Activated naive CD8-positive, alpha-beta T cell treated with anti-CD3 and anti-CD28 coated beads, Interleukin-2, amount 10 ng/mL, durations not matched to agents 7 days and 5 days (primary cell): Measurements from ENCODE around the gene VMP1. TPM values are rescaled to one million over a fixed set of nuclear protein-coding genes. Genes with fewer than 3 reads are reported as not detected.
"Not testable (repeated sequence)": the region's sequence is repeated elsewhere in the genome, so short reads cannot be mapped to it uniquely, and the experiment has no call there.

Experiments used
- ATAC-seq: fragments of 150-1000 bp; cut with Tn5 transposase; one replicate; pipeline ENCODE4 v1.10.0; 2021; ENCODE audit warnings: low read depth, moderate library complexity
- POLR2A ChIA-PET: fragments of 350-600 bp; sonication (Branson Sonifier 250); formaldehyde crosslinking; loops from one replicate; lab custom pipeline; 2021; ENCODE audit warnings: antibody characterized with exemption; lab: Charles Lee
- DNase-seq: peaks from one replicate; pipeline ENCODE4 v3.0.0; 2021
- H3K27ac Mint-ChIP-seq: one replicate; pipeline ENCODE4 v1.8.0; 2022; ENCODE audit warnings: mild to moderate bottlenecking, mixed read lengths
- H3K27me3 Mint-ChIP-seq: one replicate; pipeline ENCODE4 v1.8.0; 2022; ENCODE audit warnings: mild to moderate bottlenecking, moderate library complexity, mixed read lengths
- H3K36me3 Mint-ChIP-seq: one replicate; pipeline ENCODE4 v1.8.0; 2021; ENCODE audit warnings: mild to moderate bottlenecking, mixed read lengths
- H3K4me1 Mint-ChIP-seq: one replicate; pipeline ENCODE4 v1.8.0; 2021; ENCODE audit warnings: mixed read lengths
- H3K4me3 Mint-ChIP-seq: one replicate; pipeline ENCODE4 v1.8.0; 2022; ENCODE audit warnings: mild to moderate bottlenecking, moderate library complexity, mixed read lengths
- H3K9me3 Mint-ChIP-seq: one replicate; pipeline ENCODE4 v1.8.0; 2021; ENCODE audit warnings: mixed read lengths
- total RNA-seq, 2 experiments: library from RNA; stranded (reverse); gene quantifications; one replicate each; pipeline ENCODE4 v1.2.3, GENCODE V29; 2021

Gene VMP1
- total RNA-seq, 2 experiments from 2014 or later, result 114 to 116 TPM

DNA sequence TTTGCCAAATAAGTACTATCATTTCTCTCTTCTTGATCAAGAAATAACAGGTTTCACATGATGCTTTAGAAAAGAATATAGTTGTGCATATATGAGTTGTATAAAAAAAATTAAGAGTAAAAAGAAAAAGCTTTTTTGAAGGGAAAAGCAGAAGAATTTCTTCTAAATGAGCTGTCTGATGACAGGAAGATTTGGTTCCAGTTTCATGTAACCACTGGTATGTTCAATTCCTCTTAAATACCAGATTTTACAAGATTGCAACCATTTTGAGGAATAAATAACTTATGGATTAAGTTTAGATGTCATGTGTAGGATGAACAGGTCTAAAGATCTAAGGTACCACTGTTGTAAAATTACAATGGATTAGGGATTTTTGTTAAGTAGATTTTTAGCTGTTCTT is 45.0 kb downstream of the VMP1 start:
- peak overlapping the region; percentile 40 for H3K27ac Mint-ChIP-seq
- ATAC-seq, result no peak
- no peaks in the 10 kb centered on the region for H3K9me3 Mint-ChIP-seq
- POLR2A ChIA-PET, result interaction anchor here (0.6 kb wide), 2 partner anchors 92 to 126 kb away, joined by 4 to 11 read pairs; no protein-coding TSS in a partner anchor
- peaks cover 33% of the 10 kb centered on the region for H3K4me1 Mint-ChIP-seq
- H3K36me3 Mint-ChIP-seq, result peaks cover under 1% of the 10 kb centered on the region
- DNase-seq, result no peak
- no peak overlapping the region for H3K4me3 Mint-ChIP-seq
- H3K27me3 Mint-ChIP-seq, result no peaks in the 10 kb centered on the region

- no peak for DNase-seq
- no peaks in the 10 kb centered on the region for H3K27me3 Mint-ChIP-seq
- no peak overlapping the region for H3K27ac Mint-ChIP-seq
- no peaks in the 10 kb centered on the region for H3K9me3 Mint-ChIP-seq
- H3K4me3 Mint-ChIP-seq, result no peak overlapping the region
- no peak for ATAC-seq
- peaks cover 36% of the 10 kb centered on the region for H3K4me1 Mint-ChIP-seq
- peaks cover 3% of the 10 kb centered on the region for H3K36me3 Mint-ChIP-seq
- POLR2A ChIA-PET, result interaction anchor here (0.6 to 2.5 kb wide), 9 partner anchors 33 to 126 kb away, joined by 3 to 27 read pairs (median 4); no protein-coding TSS in a partner anchor
Observed at GRCh38 chr17:59752922-59753321, 45.5 kb downstream of the VMP1 start.

DNA sequence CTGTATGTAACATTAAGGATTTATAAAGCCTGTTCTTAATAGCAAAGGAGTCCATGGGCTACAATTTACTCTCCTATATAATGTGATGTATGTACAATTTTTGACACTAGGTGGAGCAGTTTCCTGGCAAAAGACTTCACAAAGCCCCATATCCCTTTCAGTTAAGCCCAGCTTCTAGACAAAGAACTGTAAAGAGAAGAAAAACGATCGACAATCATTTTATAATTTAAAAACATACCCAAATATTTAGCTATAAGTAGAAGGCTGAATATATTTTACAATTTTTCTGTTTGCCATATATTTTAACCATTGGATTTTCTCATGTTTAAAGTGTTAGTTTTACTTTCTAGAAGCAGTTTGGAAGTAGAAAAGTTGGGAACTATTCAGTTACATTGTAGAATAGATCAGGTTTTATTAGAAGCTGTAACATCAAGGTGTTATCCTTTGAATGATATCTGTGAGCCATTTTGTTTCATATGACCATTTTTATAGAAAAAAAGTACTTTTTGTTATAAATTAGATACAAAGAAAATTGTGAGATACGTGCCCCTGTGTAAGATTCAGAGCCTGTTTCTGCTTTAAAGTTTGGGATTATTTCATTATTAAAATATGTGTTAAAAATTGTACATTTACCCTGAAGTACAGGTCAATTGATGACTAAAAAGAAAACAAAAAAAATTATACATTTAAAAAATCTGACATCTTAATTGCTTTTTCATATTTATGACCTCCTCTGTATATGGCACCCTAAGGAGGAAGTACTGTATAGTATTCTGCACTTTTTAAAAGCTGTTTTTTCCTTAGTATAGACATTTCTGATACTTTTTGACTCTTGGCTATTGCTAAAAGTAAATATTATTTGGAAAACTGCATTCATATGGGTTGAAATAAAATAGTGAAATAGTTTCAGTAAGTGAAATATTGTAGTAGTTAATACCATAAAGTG is 46.3 kb downstream of the VMP1 start:
- POLR2A ChIA-PET, result interaction anchor here (0.7 to 2.5 kb wide), 13 partner anchors 11 to 211 kb away, joined by 3 to 27 read pairs (median 4); partner anchors contain the start of gene RNFT1
- Mint-ChIP-seq H3K27ac (peak overlapping the region; percentile 85), H3K9me3 (no peaks in the 10 kb centered on the region), H3K36me3 (peaks cover 7% of the 10 kb centered on the region), H3K27me3 (no peaks in the 10 kb centered on the region), H3K4me1 (peaks cover 39% of the 10 kb centered on the region), H3K4me3 (peak overlapping the region; percentile 62)
- DNase-seq (no peak), ATAC-seq (peak; percentile 88)

DNA sequence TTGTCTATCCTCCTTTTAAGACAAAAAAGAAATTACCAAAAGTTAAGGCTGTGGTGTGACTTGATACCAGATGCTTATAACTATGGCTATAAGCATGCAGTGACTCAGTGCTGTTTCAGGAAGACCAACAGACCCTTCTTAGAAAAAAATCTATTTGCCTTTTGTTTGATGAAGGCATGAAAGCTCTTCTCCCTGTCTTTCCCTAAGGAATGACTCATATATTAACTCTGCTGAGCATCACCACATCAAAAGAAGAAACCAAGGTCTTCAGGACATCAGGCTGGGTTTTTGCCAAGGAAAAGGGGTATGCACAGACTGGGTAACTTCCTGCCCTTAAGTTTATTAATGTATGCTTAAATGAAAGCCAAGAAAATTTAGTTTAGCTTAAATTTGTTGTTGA is 47.1 kb downstream of the VMP1 start:
- POLR2A ChIA-PET, result interaction anchor here (0.8 to 2.5 kb wide), 10 partner anchors 10 to 210 kb away, joined by 3 to 27 read pairs (median 5); partner anchors contain the start of gene RNFT1
- H3K4me1 Mint-ChIP-seq, result peaks cover 39% of the 10 kb centered on the region
- H3K27ac Mint-ChIP-seq, result peak overlapping the region; percentile 85
- ATAC-seq (peak; percentile 51), DNase-seq (no peak)
- H3K4me3 Mint-ChIP-seq, result peak overlapping the region; percentile 59
- H3K27me3 Mint-ChIP-seq, result no peaks in the 10 kb centered on the region
- peaks cover 4% of the 10 kb centered on the region for H3K9me3 Mint-ChIP-seq
- H3K36me3 Mint-ChIP-seq, result peaks cover 11% of the 10 kb centered on the region

DNA sequence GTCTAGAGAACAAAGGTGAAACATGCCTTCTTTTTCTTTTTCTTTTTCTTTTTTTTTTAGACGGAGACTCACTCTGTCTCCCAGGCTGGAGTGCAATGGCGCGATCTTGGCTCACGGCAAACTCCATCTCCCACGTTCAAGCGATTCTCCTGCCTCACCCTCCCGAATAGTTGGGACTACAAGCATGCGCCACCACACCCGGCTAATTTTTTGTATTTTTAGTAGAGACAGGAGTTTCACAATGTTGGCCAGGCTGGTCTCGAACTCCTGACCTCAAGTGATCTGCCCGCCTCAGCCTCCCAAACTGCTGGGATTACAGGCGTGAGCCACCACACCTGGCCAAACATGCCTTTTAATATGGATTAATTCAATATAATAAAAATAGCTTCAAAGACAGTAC is 47.6 kb downstream of the VMP1 start:
- POLR2A ChIA-PET, result interaction anchor here (0.8 to 2.5 kb wide), 8 partner anchors 10 to 210 kb away, joined by 3 to 27 read pairs (median 4); partner anchors contain the start of gene RNFT1
- H3K4me1 Mint-ChIP-seq, result peaks cover 39% of the 10 kb centered on the region
- ATAC-seq, DNase-seq, H3K27me3 Mint-ChIP-seq, H3K9me3 Mint-ChIP-seq: not testable (repeated sequence)
- H3K4me3 Mint-ChIP-seq, result peak overlapping the region; percentile 59
- H3K27ac Mint-ChIP-seq, result peak overlapping the region; percentile 85
- H3K36me3 Mint-ChIP-seq, result peaks cover 16% of the 10 kb centered on the region

- H3K27ac Mint-ChIP-seq, result peak overlapping the region; percentile 70
- no peak overlapping the region for H3K4me3 Mint-ChIP-seq
- no peak for DNase-seq
- H3K4me1 Mint-ChIP-seq, result peaks cover 42% of the 10 kb centered on the region
- peaks cover 8% of the 10 kb centered on the region for H3K9me3 Mint-ChIP-seq
- POLR2A ChIA-PET, result interaction anchor here (0.6 kb wide), 1 partner anchor 81 kb away, joined by 3 read pairs; no protein-coding TSS in a partner anchor
- H3K27me3 Mint-ChIP-seq, result no peaks in the 10 kb centered on the region
- ATAC-seq, result no peak
- peaks cover 27% of the 10 kb centered on the region for H3K36me3 Mint-ChIP-seq
Observed at GRCh38 chr17:59756236-59756818, 48.9 kb downstream of the VMP1 start.

GRCh38 chr17:59757043-59757442 is 49.6 kb downstream of the VMP1 start:
- Mint-ChIP-seq H3K27me3 (no peaks in the 10 kb centered on the region), H3K9me3 (peaks cover 8% of the 10 kb centered on the region), H3K27ac (no peak overlapping the region), H3K4me1 (peaks cover 45% of the 10 kb centered on the region), H3K4me3 (no peak overlapping the region), H3K36me3 (peaks cover 33% of the 10 kb centered on the region)
- POLR2A ChIA-PET, result interaction anchor here (0.6 to 0.7 kb wide), 4 partner anchors 22 to 101 kb away, joined by 4 to 9 read pairs (median 4); no protein-coding TSS in a partner anchor
- no peak for ATAC-seq
- no peak for DNase-seq

DNA sequence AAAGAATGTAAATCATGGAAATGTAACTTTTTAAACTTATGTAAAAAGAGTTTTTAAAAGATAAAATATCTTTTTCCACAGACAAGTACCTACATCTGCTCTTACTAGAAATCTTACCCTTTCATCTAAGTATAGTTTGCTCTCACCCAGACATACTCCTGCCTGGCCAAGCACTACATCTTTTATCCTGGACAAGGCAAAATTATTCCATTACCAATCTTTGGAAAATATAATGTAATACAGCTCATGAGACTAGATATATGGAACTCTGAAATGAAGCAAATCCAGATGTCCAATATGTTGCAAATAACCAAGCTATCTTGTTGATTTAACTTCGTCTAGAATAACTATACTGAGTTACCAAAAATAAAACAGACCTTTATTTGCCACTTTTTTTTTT is 50.0 kb downstream of the VMP1 start:
- peak overlapping the region; percentile 38 for H3K27ac Mint-ChIP-seq
- H3K9me3 Mint-ChIP-seq, result peaks cover 8% of the 10 kb centered on the region
- H3K36me3 Mint-ChIP-seq, result peaks cover 33% of the 10 kb centered on the region

GRCh38 chr17:59757881-59758385 is 50.5 kb downstream of the VMP1 start:
- no peaks in the 10 kb centered on the region for H3K27me3 Mint-ChIP-seq
- peaks cover 44% of the 10 kb centered on the region for H3K4me1 Mint-ChIP-seq
- DNase-seq (no peak), ATAC-seq (no peak)
- H3K27ac Mint-ChIP-seq, result peak overlapping the region; percentile 14
- POLR2A ChIA-PET, result interaction anchor here (0.6 to 0.9 kb wide), 5 partner anchors 21 to 100 kb away, joined by 3 to 9 read pairs (median 4); no protein-coding TSS in a partner anchor
- H3K9me3 Mint-ChIP-seq, result peaks cover 8% of the 10 kb centered on the region
- H3K36me3 Mint-ChIP-seq, result peaks cover 33% of the 10 kb centered on the region
- no peak overlapping the region for H3K4me3 Mint-ChIP-seq

More for the DNA sequence above, 50.0 kb downstream of the VMP1 start:
- ATAC-seq (no peak), DNase-seq (no peak)
- Mint-ChIP-seq H3K4me3 (no peak overlapping the region), H3K4me1 (peaks cover 42% of the 10 kb centered on the region), H3K27me3 (no peaks in the 10 kb centered on the region)
- POLR2A ChIA-PET, result interaction anchor here (0.6 to 0.9 kb wide), 5 partner anchors 21 to 100 kb away, joined by 3 to 9 read pairs (median 4); no protein-coding TSS in a partner anchor

- ATAC-seq, H3K27ac Mint-ChIP-seq, H3K27me3 Mint-ChIP-seq, DNase-seq, H3K4me3 Mint-ChIP-seq, H3K9me3 Mint-ChIP-seq: not testable (repeated sequence)
- peaks cover 41% of the 10 kb centered on the region for H3K4me1 Mint-ChIP-seq
- POLR2A ChIA-PET, result interaction anchor here (1.1 to 1.3 kb wide), 2 partner anchors 78 to 94 kb away, joined by 3 to 4 read pairs; no protein-coding TSS in a partner anchor
- peaks cover 33% of the 10 kb centered on the region for H3K36me3 Mint-ChIP-seq
Observed at GRCh38 chr17:59758998-59759651, 51.7 kb downstream of the VMP1 start.

- H3K27ac Mint-ChIP-seq, result no peak overlapping the region
- POLR2A ChIA-PET, result interaction anchor here (1.0 to 1.1 kb wide), 2 partner anchors 23 to 67 kb away, joined by 3 read pairs; no protein-coding TSS in a partner anchor
- peaks cover 37% of the 10 kb centered on the region for H3K4me1 Mint-ChIP-seq
- ATAC-seq, result no peak
- no peak overlapping the region for H3K4me3 Mint-ChIP-seq
- H3K36me3 Mint-ChIP-seq, result peaks cover 39% of the 10 kb centered on the region
- no peak for DNase-seq
- H3K9me3 Mint-ChIP-seq, result peaks cover 8% of the 10 kb centered on the region
- H3K27me3 Mint-ChIP-seq, result no peaks in the 10 kb centered on the region
Observed at GRCh38 chr17:59760160-59760559, 52.7 kb downstream of the VMP1 start.

DNA sequence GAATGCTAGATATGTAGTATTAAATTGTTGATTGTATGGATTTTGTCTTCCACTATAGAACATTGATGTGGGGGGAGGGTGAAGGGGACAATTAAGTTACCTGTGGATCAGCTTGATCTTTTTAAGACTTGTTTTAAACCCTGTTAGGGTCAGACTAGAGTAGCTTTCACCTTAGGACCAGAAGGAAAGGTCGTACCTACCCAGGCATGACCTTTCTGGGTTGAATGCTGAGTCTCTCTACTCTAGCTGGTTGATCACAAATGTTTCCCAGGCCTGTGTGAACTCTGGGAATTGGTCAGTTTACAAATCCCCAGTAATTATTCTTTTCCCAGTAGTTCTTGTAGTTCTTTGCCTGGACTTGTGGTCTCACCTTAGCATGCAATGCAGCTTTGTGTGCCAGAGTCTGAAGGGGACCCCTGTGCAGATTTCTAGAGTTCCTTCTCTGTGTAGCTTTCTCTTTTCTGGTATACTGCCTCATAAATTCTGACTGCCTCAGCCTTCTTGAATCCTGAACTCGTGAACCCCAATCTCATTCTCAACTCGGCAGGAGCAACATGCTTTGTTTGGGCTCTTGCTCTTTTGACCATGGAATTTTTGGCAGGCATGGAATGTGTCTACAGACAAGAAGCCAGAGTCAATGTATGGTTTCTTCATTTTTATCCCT is 54.1 kb downstream of the VMP1 start:
- peaks cover 49% of the 10 kb centered on the region for H3K36me3 Mint-ChIP-seq
- H3K4me3 Mint-ChIP-seq, result no peak overlapping the region
- ATAC-seq (no peak), DNase-seq (no peak)
- H3K27me3 Mint-ChIP-seq, result no peaks in the 10 kb centered on the region
- peaks cover 8% of the 10 kb centered on the region for H3K9me3 Mint-ChIP-seq
- POLR2A ChIA-PET, result interaction anchor here (0.7 to 2.1 kb wide), 4 partner anchors 65 to 81 kb away, joined by 3 to 5 read pairs (median 3); no protein-coding TSS in a partner anchor
- peaks cover 30% of the 10 kb centered on the region for H3K4me1 Mint-ChIP-seq
- peak overlapping the region; percentile 43 for H3K27ac Mint-ChIP-seq
